Activated CD8-positive, alpha-beta T cell treated with anti-CD3 and anti-CD28 coated beads for 36 hours (primary cell): Measurements from ENCODE around the gene OR7C1. TPM values are rescaled to one million over a fixed set of nuclear protein-coding genes. Genes with fewer than 3 reads are reported as not detected.

ENCODE experiments used
- ATAC-seq: fragments of 200-7000 bp; cut with Tn5 transposase; one replicate; pipeline ENCODE4 v1.10.0; 2021; ENCODE audit warnings: mild to moderate bottlenecking, moderate library complexity
- CTCF ChIA-PET: fragments of 350-600 bp; sonication (Branson Sonifier 250); formaldehyde crosslinking; loops from one replicate; lab custom pipeline; 2021; ENCODE audit warnings: antibody characterized with exemption; lab: Charles Lee
- POLR2A ChIA-PET: fragments of 350-600 bp; sonication (Branson Sonifier 250); formaldehyde crosslinking; loops from one replicate; lab custom pipeline; 2021; ENCODE audit warnings: antibody characterized with exemption; lab: Charles Lee
- DNase-seq: peaks from one replicate; pipeline ENCODE4 v3.0.0-alpha.2; 2020
- H3K27ac Mint-ChIP-seq: one replicate; pipeline ENCODE4 v1.8.0; 2021; ENCODE audit warnings: mild to moderate bottlenecking, mixed read lengths
- H3K27me3 Mint-ChIP-seq: one replicate; pipeline ENCODE4 v1.8.0; 2021; ENCODE audit warnings: mixed read lengths
- H3K36me3 Mint-ChIP-seq: one replicate; pipeline ENCODE4 v1.8.0; 2021; ENCODE audit warnings: low read depth, mixed read lengths
- H3K4me1 Mint-ChIP-seq: one replicate; pipeline ENCODE4 v1.8.0; 2021; ENCODE audit warnings: low read depth, mixed read lengths
- H3K4me3 Mint-ChIP-seq: one replicate; pipeline ENCODE4 v1.8.0; 2021; ENCODE audit warnings: mild to moderate bottlenecking, moderate library complexity, mixed read lengths
- H3K9me3 Mint-ChIP-seq: one replicate; pipeline ENCODE4 v1.8.0; 2021; ENCODE audit warnings: mixed read lengths
- intact Hi-C: fragments of 100-400 bp; cut with micrococcal nuclease; formaldehyde crosslinking; loops from one replicate; pipeline ENCODE4 v1.10.0; 2022
- total RNA-seq, 2 experiments: library from RNA; stranded (reverse); gene quantifications; one replicate each; pipeline ENCODE4 v1.2.3, GENCODE V29; 2021
- TF ChIP-seq, protein P1 (sequence below): fragments of 200-600 bp; IDR thresholded peaks from one replicate; pipeline ENCODE4 v1.8.0; 2022; ENCODE audit warnings: antibody characterized with exemption, mild to moderate bottlenecking

OR7C1 gene
- total RNA-seq, 2 experiments from 2014 or later = not detected

GRCh38 chr19:14772995-14773394 lies 62.0 kb downstream of the OR7C1 start:
- H3K36me3 Mint-ChIP-seq = no peaks in the 10 kb centered on the region
- TF ChIP-seq, protein P1, sequence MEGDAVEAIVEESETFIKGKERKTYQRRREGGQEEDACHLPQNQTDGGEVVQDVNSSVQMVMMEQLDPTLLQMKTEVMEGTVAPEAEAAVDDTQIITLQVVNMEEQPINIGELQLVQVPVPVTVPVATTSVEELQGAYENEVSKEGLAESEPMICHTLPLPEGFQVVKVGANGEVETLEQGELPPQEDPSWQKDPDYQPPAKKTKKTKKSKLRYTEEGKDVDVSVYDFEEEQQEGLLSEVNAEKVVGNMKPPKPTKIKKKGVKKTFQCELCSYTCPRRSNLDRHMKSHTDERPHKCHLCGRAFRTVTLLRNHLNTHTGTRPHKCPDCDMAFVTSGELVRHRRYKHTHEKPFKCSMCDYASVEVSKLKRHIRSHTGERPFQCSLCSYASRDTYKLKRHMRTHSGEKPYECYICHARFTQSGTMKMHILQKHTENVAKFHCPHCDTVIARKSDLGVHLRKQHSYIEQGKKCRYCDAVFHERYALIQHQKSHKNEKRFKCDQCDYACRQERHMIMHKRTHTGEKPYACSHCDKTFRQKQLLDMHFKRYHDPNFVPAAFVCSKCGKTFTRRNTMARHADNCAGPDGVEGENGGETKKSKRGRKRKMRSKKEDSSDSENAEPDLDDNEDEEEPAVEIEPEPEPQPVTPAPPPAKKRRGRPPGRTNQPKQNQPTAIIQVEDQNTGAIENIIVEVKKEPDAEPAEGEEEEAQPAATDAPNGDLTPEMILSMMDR = no peak
- no peak overlapping the region for H3K4me3 Mint-ChIP-seq
- no peak overlapping the region for H3K27ac Mint-ChIP-seq
- DNase-seq (no peak), ATAC-seq (no peak)
- intact Hi-C loops = no loop called here
- H3K27me3 Mint-ChIP-seq = peaks cover 26% of the 10 kb centered on the region
- H3K9me3 Mint-ChIP-seq = no peaks in the 10 kb centered on the region
- peaks cover 7% of the 10 kb centered on the region for H3K4me1 Mint-ChIP-seq
- POLR2A ChIA-PET = no interaction called here
- CTCF ChIA-PET = no interaction called here

GRCh38 chr19:14772467-14772866 lies 62.5 kb downstream of the OR7C1 start:
- Mint-ChIP-seq H3K27me3 (peaks cover 20% of the 10 kb centered on the region), H3K4me1 (peaks cover 7% of the 10 kb centered on the region), H3K9me3 (no peaks in the 10 kb centered on the region), H3K4me3 (no peak overlapping the region), H3K36me3 (no peaks in the 10 kb centered on the region), H3K27ac (no peak overlapping the region)
- no peak for DNase-seq
- no peak for ATAC-seq
- intact Hi-C loops = no loop called here
- ChIA-PET CTCF (no interaction called here), POLR2A (interaction anchor here (0.6 kb wide), 1 partner anchor 9 kb away, joined by 3 read pairs; no protein-coding TSS in a partner anchor)
- TF ChIP-seq, protein P1 = no peak

- CTCF ChIA-PET = no interaction called here
- no peak overlapping the region for H3K4me3 Mint-ChIP-seq
- DNase-seq (no peak), ATAC-seq (no peak)
- TF ChIP-seq, protein P1 = no peak
- no peaks in the 10 kb centered on the region for H3K9me3 Mint-ChIP-seq
- no peak overlapping the region for H3K27ac Mint-ChIP-seq
- no peaks in the 10 kb centered on the region for H3K36me3 Mint-ChIP-seq
- H3K4me1 Mint-ChIP-seq = peaks cover 3% of the 10 kb centered on the region
- intact Hi-C loops = no loop called here
- POLR2A ChIA-PET = no interaction called here
- H3K27me3 Mint-ChIP-seq = peaks cover 11% of the 10 kb centered on the region
These were observed 63.8 kb downstream of the OR7C1 start for GRCh38 chr19:14770944-14771839.

- no peak for ATAC-seq
- H3K4me1 Mint-ChIP-seq = no peaks in the 10 kb centered on the region
- intact Hi-C loops = no loop called here
- CTCF ChIA-PET = interaction anchor here (0.7 kb wide), 1 partner anchor 199 kb away, joined by 3 read pairs; no protein-coding TSS in a partner anchor
- no peaks in the 10 kb centered on the region for H3K9me3 Mint-ChIP-seq
- peaks cover 4% of the 10 kb centered on the region for H3K27me3 Mint-ChIP-seq
- DNase-seq = no peak
- TF ChIP-seq, protein P1 = no peak
- POLR2A ChIA-PET = no interaction called here
- no peak overlapping the region for H3K4me3 Mint-ChIP-seq
- H3K27ac Mint-ChIP-seq = no peak overlapping the region
- no peaks in the 10 kb centered on the region for H3K36me3 Mint-ChIP-seq
These were observed 64.8 kb downstream of the OR7C1 start for GRCh38 chr19:14770136-14770535.

DNA sequence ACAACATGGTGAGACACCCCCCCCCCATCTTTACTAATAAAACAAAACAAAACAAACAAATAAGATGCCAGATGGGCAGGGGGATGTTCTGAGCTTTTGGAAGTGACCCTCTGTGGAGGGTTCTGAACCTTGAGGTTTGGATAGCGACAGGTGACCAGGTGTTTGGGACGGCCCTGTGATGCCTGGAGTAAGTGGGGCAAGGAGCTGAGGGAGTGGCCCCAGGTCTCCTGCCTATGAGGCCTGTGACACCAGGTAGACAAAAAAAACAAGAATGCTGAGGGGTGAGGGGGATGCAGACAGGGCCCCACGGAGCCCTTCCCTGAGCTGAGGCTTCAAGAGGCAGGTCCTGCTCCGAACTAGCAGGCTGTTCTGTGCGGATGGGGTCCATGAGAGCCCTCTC lies 65.8 kb downstream of the OR7C1 start:
- intact Hi-C loops = no loop called here

More for the DNA sequence above, 65.8 kb downstream of the OR7C1 start:
- no peaks in the 10 kb centered on the region for H3K36me3 Mint-ChIP-seq
- TF ChIP-seq, protein P1 = no peak
- H3K4me1 Mint-ChIP-seq = no peaks in the 10 kb centered on the region
- peaks cover 5% of the 10 kb centered on the region for H3K27me3 Mint-ChIP-seq
- no peak overlapping the region for H3K4me3 Mint-ChIP-seq
- ChIA-PET CTCF (no interaction called here), POLR2A (no interaction called here)
- H3K9me3 Mint-ChIP-seq = no peaks in the 10 kb centered on the region
- no peak for DNase-seq
- ATAC-seq = no peak
- H3K27ac Mint-ChIP-seq = no peak overlapping the region
